GM23248 (cell line): ENCODE data around the gene USP22. TPM values are rescaled to one million over a fixed set of nuclear protein-coding genes. Genes with fewer than 3 reads are reported as not detected.

ENCODE experiments used
- DNase-seq: peaks from one replicate; pipeline ENCODE4 v3.0.0-alpha.2; 2015
- H2AFZ ChIP-seq: fragments of 200-600 bp; sonication (generic); 2 replicates; pipeline ENCODE4 v1.6.1; 2016; ENCODE audit warnings: antibody characterized with exemption
- H3F3A ChIP-seq: fragments of 200-600 bp; sonication (generic); 2 replicates; pipeline ENCODE4 v1.6.1; 2016; ENCODE audit warnings: mild to moderate bottlenecking, antibody characterized with exemption, mixed run types; ENCODE audit not compliant: insufficient read depth
- H3K27ac ChIP-seq: fragments of 200-600 bp; sonication (generic); 2 replicates; pipeline ENCODE4 v1.5.1; 2016; ENCODE audit warnings: mild to moderate bottlenecking
- H3K27me3 ChIP-seq: fragments of 200-600 bp; sonication (generic); replicated peaks from 2 replicates; pipeline ENCODE4 v1.6.1; 2016; ENCODE audit warnings: mild to moderate bottlenecking; ENCODE audit not compliant: insufficient read depth
- H3K36me3 ChIP-seq: fragments of 200-600 bp; sonication (generic); 2 replicates; pipeline ENCODE4 v1.6.1; 2016; ENCODE audit warnings: low read depth, mild to moderate bottlenecking
- H3K4me1 ChIP-seq: fragments of 200-600 bp; sonication (generic); 2 replicates; pipeline ENCODE4 v1.6.1; 2016; ENCODE audit warnings: mild to moderate bottlenecking; ENCODE audit not compliant: insufficient read depth
- H3K4me2 ChIP-seq: fragments of 200-600 bp; sonication (generic); one replicate; pipeline ENCODE4 v1.6.1; 2016; ENCODE audit warnings: mild to moderate bottlenecking; ENCODE audit not compliant: unreplicated experiment
- H3K4me3 ChIP-seq: fragments of 200-600 bp; sonication (generic); 2 replicates; pipeline ENCODE4 v1.5.1; 2016; ENCODE audit warnings: mild to moderate bottlenecking
- H3K79me2 ChIP-seq: fragments of 200-600 bp; sonication (generic); 2 replicates; pipeline ENCODE4 v1.6.1; 2016; ENCODE audit warnings: mild to moderate bottlenecking; ENCODE audit not compliant: insufficient read depth
- H3K9ac ChIP-seq: fragments of 200-600 bp; sonication (generic); 2 replicates; pipeline ENCODE4 v1.6.1; 2016; ENCODE audit warnings: mild to moderate bottlenecking
- H3K9me2 ChIP-seq: fragments of 200-600 bp; sonication (generic); 2 replicates; pipeline ENCODE4 v1.6.1; 2016; ENCODE audit warnings: mixed run types, mild to moderate bottlenecking, moderate library complexity; ENCODE audit not compliant: insufficient read depth
- H3K9me3 ChIP-seq: fragments of 200-600 bp; sonication (generic); one replicate; pipeline ENCODE4 v1.6.1; 2017; ENCODE audit warnings: low read depth
- H4K20me1 ChIP-seq: fragments of 200-600 bp; sonication (generic); 2 replicates; pipeline ENCODE4 v1.6.0; 2016; ENCODE audit not compliant: insufficient read depth
- EZH2 ChIP-seq: fragments of 200-600 bp; sonication (generic); IDR thresholded peaks from 2 replicates; pipeline ENCODE4 v1.6.1; 2018; ENCODE audit warnings: antibody characterized with exemption, mild to moderate bottlenecking; ENCODE audit not compliant: insufficient read depth, poor library complexity, severe bottlenecking
- EZH2phosphoT487 ChIP-seq: fragments of 200-600 bp; sonication (generic); IDR thresholded peaks from 2 replicates; pipeline ENCODE4 v1.6.1; 2018; ENCODE audit warnings: antibody characterized with exemption, moderate library complexity, mild to moderate bottlenecking, low read depth; ENCODE audit not compliant: insufficient read depth
- WGBS, 2 experiments: methylation state at CpG; one replicate each; pipeline ENCODE4 v1.1.6; 2015 to 2017; ENCODE audit warnings: low lambda C conversion rate in 2 of 2, low coverage in 1 of 2; ENCODE audit errors: missing lambda C conversion rate in 2 of 2; 5-methylcytosine and 5-hydroxymethylcytosine counted together
- in situ Hi-C: fragments of 300-500 bp; cut with MboI; formaldehyde crosslinking; loops from 2 replicates; pipeline ENCODE4 v1.15.0; 2020
- polyA plus RNA-seq: library from polyadenylated mRNA; unstranded; fragments of >200 nt; fragmentation: Nextera tagmentation; extraction: Ambion mirVana; gene quantifications from 2 replicates; pipeline ENCODE4 v1.2.1, GENCODE V29; 2016
- total RNA-seq: library from RNA; depleted of rRNA; stranded (reverse); fragments of >200 nt; shearing (Covaris generic); gene quantifications from 2 replicates; pipeline ENCODE4 v1.2.3, GENCODE V29; 2014

USP22 gene
- total and polyA plus RNA-seq, 2 experiments from 2014 or later = 75.1 to 154 TPM

- TF ChIP-seq EZH2phosphoT487 (no peak), EZH2 (no peak)
- in situ Hi-C loops = no loop called here
- no peaks in the 10 kb centered on the region for H3F3A ChIP-seq
Observed at GRCh38 chr17:20965492-20965891, 77.3 kb downstream of the USP22 start.

GRCh38 chr17:20961586-20961985 is 81.2 kb downstream of the USP22 start:
- Histone ChIP-seq H3K27me3 (peaks cover 23% of the 10 kb centered on the region), H3K9me2 (no peaks in the 10 kb centered on the region), H3K4me2 (no peak overlapping the region), H3F3A (no peaks in the 10 kb centered on the region), H3K9me3 (no peaks in the 10 kb centered on the region), H3K4me3 (no peak overlapping the region), H3K36me3 (no peaks in the 10 kb centered on the region), H2AFZ (no peak overlapping the region), H3K27ac (no peak overlapping the region), H3K9ac (no peak overlapping the region), H4K20me1 (no peaks in the 10 kb centered on the region), H3K79me2 (no peaks in the 10 kb centered on the region), H3K4me1 (no peaks in the 10 kb centered on the region)
- no peak for DNase-seq
- TF ChIP-seq EZH2 = no peak
- no peak for TF ChIP-seq EZH2phosphoT487
- in situ Hi-C loops = no loop called here
- 28 to 32% methylated on average over 5 of the region's 5 CpGs for WGBS, 2 experiments

More at GRCh38 chr17:20965492-20965891, 77.3 kb downstream of the USP22 start:
- H3K9me3 ChIP-seq = no peaks in the 10 kb centered on the region
- H3K4me2 ChIP-seq = no peak overlapping the region
- DNase-seq = no peak
- H2AFZ ChIP-seq = no peak overlapping the region
- H3K4me3 ChIP-seq = no peak overlapping the region
- H4K20me1 ChIP-seq = no peaks in the 10 kb centered on the region
- no peaks in the 10 kb centered on the region for H3K9me2 ChIP-seq
- H3K79me2 ChIP-seq = no peaks in the 10 kb centered on the region
- peaks cover 25% of the 10 kb centered on the region for H3K27me3 ChIP-seq
- no peak overlapping the region for H3K27ac ChIP-seq
- WGBS, 2 experiments = 38 to 46% methylated on average over 1 of the region's 1 CpG
- H3K4me1 ChIP-seq = no peaks in the 10 kb centered on the region
- no peaks in the 10 kb centered on the region for H3K36me3 ChIP-seq
- H3K9ac ChIP-seq = no peak overlapping the region

- Histone ChIP-seq H3K4me3 (no peak overlapping the region), H3K36me3 (no peaks in the 10 kb centered on the region), H3K4me1 (no peaks in the 10 kb centered on the region), H3F3A (no peaks in the 10 kb centered on the region), H3K4me2 (no peak overlapping the region), H3K9me2 (no peaks in the 10 kb centered on the region), H3K27ac (no peak overlapping the region), H3K27me3 (peaks cover 28% of the 10 kb centered on the region), H2AFZ (no peak overlapping the region), H3K9ac (no peak overlapping the region), H3K9me3 (no peaks in the 10 kb centered on the region), H4K20me1 (no peaks in the 10 kb centered on the region), H3K79me2 (no peaks in the 10 kb centered on the region)
- in situ Hi-C loops = no loop called here
- no peak for TF ChIP-seq EZH2
- no peak for TF ChIP-seq EZH2phosphoT487
- no peak for DNase-seq
- WGBS, 2 experiments = 69 to 70% methylated on average over 7 of the region's 7 CpGs
Observed at GRCh38 chr17:20960871-20961270, 81.9 kb downstream of the USP22 start.

- no peaks in the 10 kb centered on the region for H3K36me3 ChIP-seq
- H3K27ac ChIP-seq = no peak overlapping the region
- H3K9me2 ChIP-seq = no peaks in the 10 kb centered on the region
- in situ Hi-C loops = no loop called here
- WGBS, 2 experiments = 34 to 39% methylated on average over 6 of the region's 6 CpGs
- H2AFZ ChIP-seq = no peak overlapping the region
- H3K9ac ChIP-seq = no peak overlapping the region
- no peaks in the 10 kb centered on the region for H3K79me2 ChIP-seq
- no peaks in the 10 kb centered on the region for H3K4me1 ChIP-seq
- peak; percentile 36 for DNase-seq
- no peaks in the 10 kb centered on the region for H3K9me3 ChIP-seq
- H3K4me2 ChIP-seq = no peak overlapping the region
- H4K20me1 ChIP-seq = no peaks in the 10 kb centered on the region
- H3K27me3 ChIP-seq = peaks cover 22% of the 10 kb centered on the region; the same call in 1 of the 2 replicates
- no peak for TF ChIP-seq EZH2phosphoT487
- no peak for TF ChIP-seq EZH2
- H3K4me3 ChIP-seq = no peak overlapping the region
- H3F3A ChIP-seq = no peaks in the 10 kb centered on the region
Observed at GRCh38 chr17:20955427-20956323, 87.1 kb downstream of the USP22 start.
